ENCODE results near the gene UGDH.

DNA sequence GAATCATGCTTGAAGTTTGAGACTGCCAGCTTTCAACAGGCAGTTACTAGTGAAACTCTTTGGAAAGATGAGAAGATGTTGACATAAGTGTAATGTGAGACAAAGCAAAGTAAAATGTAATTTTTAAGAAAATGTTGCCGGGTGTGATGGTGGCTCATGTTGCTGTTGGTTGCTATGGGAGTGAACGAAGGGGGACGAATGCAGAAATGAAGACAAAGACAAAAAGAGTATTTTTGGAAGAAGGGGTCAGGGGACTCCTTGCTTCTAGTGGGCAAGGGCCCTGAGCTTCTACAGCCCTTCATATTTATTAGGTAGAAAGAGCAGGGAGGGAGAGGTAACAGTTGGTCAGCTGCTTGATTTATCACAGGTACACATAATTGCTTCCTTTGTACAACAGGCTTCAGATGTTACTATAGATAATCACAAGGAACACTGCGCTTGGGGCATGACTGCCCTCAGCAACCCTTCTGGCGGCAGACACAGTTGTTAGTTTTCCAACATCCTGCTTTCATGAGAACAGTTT is 11.9 kb upstream of the UGDH start:
- TF ChIP-seq GABPA (IDR thresholded peaks at IDR 0.05; ENCODE audit: borderline replicate concordance, insufficient read depth, low read length) (no peak), EZH2 (IDR thresholded peaks at IDR 0.05; ENCODE audit: low read depth, low read length, severe bottlenecking) (no peak), SIN3A (conservative IDR thresholded peaks at IDR 0.05 in 1 of 2, IDR thresholded peaks at IDR 0.05 in 1 of 2; ENCODE audit: low read depth in 1 of 2, low read length in 2 of 2) (no peak), POLR2A (IDR thresholded peaks at IDR 0.05; ENCODE audit: control extremely low read depth in 1 of 2, low read depth in 2 of 2, low read length in 2 of 2) (no peak), RNF2 (IDR thresholded peaks at IDR 0.05; ENCODE audit: borderline replicate concordance, low read depth, low read length, missing control alignments, poor library complexity, severe bottlenecking) (no peak), HDAC6 (IDR thresholded peaks at IDR 0.05; ENCODE audit: low read depth, low read length) (no peak), GTF2F1 (IDR thresholded peaks at IDR 0.05; ENCODE audit: borderline replicate concordance, low read depth, low read length) (no peak), RAD21 (IDR thresholded peaks at IDR 0.05 in 1 of 2, conservative IDR thresholded peaks at IDR 0.05 in 1 of 2; ENCODE audit: low read depth in 2 of 2, low read length in 2 of 2) (no peak), CEBPB (IDR thresholded peaks at IDR 0.05; ENCODE audit: low read depth, low read length) (no peak), POLR2AphosphoS5 (IDR thresholded peaks at IDR 0.05; ENCODE audit: low read depth, low read length) (no peak), KDM1A (IDR thresholded peaks at IDR 0.05; ENCODE audit: borderline replicate concordance, low read length) (no peak)
- TF ChIP-seq, protein P1, sequence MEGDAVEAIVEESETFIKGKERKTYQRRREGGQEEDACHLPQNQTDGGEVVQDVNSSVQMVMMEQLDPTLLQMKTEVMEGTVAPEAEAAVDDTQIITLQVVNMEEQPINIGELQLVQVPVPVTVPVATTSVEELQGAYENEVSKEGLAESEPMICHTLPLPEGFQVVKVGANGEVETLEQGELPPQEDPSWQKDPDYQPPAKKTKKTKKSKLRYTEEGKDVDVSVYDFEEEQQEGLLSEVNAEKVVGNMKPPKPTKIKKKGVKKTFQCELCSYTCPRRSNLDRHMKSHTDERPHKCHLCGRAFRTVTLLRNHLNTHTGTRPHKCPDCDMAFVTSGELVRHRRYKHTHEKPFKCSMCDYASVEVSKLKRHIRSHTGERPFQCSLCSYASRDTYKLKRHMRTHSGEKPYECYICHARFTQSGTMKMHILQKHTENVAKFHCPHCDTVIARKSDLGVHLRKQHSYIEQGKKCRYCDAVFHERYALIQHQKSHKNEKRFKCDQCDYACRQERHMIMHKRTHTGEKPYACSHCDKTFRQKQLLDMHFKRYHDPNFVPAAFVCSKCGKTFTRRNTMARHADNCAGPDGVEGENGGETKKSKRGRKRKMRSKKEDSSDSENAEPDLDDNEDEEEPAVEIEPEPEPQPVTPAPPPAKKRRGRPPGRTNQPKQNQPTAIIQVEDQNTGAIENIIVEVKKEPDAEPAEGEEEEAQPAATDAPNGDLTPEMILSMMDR (IDR thresholded peaks at IDR 0.05; ENCODE audit: control extremely low read depth in 1 of 3, insufficient read depth in 1 of 3, low read depth in 1 of 3, low read length in 3 of 3), result no peak
- TF ChIP-seq, protein P2, sequence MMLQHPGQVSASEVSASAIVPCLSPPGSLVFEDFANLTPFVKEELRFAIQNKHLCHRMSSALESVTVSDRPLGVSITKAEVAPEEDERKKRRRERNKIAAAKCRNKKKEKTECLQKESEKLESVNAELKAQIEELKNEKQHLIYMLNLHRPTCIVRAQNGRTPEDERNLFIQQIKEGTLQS (IDR thresholded peaks at IDR 0.05; ENCODE audit: insufficient read depth, low read depth, low read length), result no peak
- TF ChIP-seq, protein P3, sequence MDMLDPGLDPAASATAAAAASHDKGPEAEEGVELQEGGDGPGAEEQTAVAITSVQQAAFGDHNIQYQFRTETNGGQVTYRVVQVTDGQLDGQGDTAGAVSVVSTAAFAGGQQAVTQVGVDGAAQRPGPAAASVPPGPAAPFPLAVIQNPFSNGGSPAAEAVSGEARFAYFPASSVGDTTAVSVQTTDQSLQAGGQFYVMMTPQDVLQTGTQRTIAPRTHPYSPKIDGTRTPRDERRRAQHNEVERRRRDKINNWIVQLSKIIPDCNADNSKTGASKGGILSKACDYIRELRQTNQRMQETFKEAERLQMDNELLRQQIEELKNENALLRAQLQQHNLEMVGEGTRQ (IDR thresholded peaks at IDR 0.05; ENCODE audit: low read length), result no peak

Measured in H1 (cell line).